Stimulated activated CD4-positive, alpha-beta T cell treated with anti-CD3 and anti-CD28 coated beads, Interleukin-4, amount 100 ng/mL, for 1 hour (primary cell): ENCODE data around the gene UBL5.
"Not testable (repeated sequence)": the region's sequence is repeated elsewhere in the genome, so short reads cannot be mapped to it uniquely, and the experiment has no call there.

Source experiments
- DNase-seq: peaks from one replicate; pipeline ENCODE4 v3.0.0-alpha.2; 2020

UBL5 gene

DNA sequence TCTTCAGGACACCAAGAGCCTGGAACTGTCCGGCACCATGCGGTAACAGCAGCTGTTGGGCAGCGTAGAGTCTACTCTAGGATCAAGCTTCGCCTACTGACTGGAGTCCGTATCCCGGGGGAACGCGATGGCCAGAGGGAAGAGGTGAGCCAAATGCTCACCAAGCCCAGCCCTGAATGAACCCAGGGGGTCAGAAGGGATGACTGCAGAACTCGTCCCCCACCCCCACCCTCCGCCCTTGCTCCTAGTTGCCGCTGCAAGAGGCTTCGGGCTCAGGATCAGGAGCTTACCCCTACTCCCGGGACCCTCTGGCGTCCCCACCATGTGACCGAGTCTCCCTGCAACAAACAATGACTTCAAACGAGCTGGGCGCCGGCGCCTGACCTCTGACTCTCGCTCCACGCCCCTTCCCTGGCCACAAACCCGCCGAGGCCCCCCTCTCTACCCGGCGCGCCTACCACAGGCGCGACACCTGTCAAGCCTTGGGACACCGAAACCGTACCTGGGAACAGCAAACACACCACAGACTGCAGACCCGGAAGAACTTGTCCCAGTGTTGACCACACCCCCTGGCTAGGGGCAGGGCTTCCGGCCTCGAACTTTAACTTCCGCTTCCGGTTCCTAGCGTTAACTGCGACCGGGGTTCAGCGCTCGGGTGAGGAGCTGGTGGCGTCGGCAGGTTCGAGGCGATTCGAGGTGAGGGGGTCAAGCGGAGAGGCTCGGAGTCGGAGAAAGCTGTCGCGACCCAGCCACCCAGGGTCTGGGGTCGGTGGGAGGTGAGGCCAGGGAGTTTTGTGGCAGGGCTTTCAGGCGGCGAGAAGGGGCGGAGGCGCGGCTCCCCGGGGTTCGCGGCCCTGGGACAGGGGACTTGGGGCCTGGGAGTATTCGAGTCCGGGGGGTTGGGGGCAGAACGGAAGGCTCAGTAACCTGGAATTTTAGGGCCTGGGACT is at the start of gene UBL5:
Gene UBL5 (plus strand): TSS at position 630 of the 950 bp plus-strand sequence. CDS start 420 bp downstream, outside the sequence.
- peak; percentile 86 for DNase-seq

DNA sequence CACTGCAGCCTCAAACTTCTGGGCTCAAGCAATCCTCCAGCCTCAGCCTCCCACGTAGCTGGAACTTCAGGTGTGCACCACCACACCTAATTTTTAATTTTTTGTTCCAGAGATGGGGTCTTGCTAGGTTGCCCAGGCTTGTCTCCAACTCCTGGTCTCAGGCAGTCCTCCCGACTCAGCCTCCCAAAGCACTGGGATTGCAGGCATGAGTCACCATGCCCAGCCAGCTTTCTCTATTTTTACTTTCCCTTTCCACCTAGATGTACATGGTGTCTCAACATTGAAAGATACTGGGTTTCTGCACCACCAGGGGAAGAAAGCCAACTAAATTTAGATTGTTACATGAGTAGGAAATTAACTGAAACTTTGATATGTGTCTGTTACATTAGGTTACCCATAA is 45.4 kb upstream of the UBL5 start:
- no peak for DNase-seq

DNA sequence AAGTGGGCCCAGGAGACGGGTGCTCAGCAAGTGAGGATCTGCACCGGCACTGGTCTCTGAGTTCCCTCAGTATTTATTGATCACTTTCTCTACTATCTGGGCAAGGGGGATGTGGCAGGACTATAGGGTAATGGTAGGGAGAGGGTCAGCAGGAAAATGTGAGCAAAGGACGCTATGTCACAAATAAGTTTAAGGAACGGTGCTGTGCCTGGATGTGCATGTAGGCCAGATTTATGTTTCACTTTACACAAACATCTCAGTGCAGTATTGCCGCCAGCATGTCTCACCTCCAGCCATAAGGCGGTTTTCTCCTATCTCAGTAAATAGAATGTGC is 43.6 kb upstream of the UBL5 start:
- not testable (repeated sequence) for DNase-seq

DNA sequence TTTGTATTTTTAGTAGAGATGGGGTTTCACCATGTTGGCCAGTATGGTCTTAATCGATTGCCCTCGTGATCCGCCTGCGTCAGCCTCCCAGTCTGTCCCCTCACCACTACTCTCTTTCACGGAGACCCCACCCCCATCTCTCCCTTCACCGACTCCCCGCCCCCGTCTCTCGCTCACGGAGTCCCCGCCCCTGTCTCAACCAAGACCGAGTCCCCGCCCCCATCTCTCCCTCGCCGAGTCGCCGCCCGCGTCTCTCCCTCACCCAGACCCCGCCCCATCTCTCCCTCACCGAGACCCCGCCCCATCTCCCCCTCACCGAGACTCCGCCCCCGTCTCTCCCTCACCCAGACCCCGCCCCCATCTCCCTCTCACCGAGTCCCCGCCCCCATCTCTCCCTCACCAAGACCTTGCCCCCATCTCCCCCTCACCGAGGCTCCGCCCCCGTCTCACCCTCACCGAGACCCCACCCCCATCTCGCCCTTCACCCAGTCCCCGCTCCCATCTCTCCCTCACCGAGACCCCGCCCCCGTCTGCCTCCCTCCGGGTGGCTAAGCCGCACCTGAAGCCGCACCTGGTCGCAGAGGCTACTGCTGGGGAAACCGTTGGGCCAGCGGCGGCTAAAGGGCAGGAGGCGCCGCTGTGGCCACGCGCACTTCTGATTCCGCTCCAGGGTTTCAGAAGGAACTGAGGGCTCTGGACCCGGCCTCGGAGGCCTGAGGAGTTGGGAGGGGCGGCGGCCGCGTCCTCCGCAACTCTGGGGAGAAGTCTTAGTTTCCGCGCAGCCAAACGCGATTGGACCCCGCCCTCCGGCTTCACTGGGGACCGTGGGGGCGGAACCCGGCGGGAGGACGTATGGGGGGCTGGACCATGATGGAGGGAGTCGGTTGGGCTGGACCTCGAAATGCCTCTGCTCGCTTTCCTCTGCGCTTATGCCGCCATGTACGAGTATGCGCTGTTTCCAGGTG is 42.1 kb upstream of the UBL5 start:
- peak; percentile 96 for DNase-seq

DNA sequence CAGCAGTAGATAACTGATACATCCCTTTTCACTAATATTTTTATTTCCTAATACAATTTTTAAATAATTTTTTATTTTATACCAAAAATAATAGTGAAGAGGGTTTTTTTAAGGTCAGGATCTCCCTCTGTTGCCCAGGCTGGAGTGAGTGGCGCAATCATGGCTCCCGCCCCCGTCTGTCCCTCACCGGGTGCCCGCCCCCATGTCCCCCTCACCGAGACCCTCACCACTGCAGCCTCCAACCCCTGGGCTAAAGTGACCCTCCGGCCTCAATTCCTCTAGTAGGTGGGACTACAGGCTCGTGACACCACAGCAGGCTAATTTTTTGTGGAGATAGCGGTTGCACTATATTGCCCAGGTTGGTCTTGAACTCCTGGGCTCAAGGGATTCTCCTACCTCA is 41.4 kb upstream of the UBL5 start:
- DNase-seq = no peak

DNA sequence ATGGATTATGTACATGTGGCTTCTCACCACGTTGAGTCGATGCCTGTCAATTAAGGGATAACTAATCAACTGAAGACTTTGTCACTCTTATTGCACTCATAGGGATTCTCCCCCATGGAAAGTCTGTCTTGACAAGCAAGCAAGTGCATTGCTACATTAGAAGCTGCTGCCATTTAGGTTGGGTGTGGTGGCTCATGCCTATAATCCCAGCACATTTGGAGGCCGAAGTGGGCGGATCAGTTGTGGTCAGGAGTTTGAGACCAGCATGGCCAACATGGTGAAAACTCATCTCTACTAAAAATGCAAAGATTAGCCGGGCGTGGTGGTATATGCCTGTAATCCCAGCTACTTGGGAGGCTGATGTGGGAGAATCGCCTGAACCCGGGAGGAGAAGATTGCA is 40.9 kb upstream of the UBL5 start:
- DNase-seq = no peak

DNA sequence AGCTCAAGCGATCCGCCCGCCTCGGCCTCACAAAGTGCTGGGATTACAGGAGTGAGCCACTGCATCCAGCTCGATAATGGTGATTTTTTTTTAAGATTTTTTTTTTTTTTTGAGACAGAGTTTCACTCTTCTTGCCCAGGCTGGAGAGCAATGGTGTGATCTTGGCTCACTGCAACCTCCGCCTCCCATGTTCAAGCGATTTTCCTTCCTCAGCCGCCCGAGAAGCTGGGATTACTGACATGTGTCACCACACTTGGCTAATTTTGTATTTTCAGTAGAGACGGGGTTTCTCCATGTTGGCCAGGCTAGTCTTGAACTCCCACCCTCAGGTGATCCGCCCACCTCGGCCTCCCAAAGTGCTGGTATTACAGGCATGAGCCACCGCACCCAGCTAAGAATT is 39.1 kb upstream of the UBL5 start:
- DNase-seq = not testable (repeated sequence)

DNA sequence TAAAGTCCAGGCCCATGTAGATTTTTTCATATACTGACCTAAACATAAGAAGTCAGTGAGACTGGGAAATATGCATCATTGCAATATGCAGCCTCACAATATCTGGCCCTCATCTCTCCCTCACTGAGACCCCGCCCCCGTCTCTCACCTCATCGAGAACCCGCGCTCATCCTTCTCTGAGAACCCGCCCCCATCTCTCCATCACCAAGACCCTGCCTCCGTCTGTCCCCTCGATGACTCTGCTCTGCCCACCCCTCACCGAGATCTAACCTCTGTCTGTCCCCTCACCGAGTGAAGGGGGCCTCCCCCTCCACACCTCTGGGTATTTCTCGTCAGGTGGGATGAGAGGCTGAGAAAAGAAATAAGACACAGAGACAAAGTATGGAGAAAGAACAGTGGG is 38.7 kb upstream of the UBL5 start:
- no peak for DNase-seq

DNA sequence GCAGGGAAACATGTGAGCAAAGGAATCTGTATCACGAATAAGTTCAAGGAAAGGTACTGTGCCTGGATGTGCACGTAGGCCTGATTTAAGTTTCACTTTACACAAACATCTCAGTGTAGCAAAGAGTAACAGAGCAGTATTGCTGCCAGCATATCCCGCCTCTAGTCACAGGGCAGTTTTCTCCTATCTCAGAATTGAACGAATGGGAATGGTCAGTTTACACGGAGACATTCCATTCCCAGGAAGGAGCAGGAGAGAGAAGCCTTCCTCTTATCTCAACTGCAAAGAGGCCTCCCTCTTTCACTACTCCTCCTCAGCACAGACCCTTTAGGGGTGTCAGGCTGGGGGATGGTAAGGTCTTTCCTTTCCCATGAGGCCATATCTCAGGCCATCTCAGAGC is 38.1 kb upstream of the UBL5 start:
- not testable (repeated sequence) for DNase-seq

DNA sequence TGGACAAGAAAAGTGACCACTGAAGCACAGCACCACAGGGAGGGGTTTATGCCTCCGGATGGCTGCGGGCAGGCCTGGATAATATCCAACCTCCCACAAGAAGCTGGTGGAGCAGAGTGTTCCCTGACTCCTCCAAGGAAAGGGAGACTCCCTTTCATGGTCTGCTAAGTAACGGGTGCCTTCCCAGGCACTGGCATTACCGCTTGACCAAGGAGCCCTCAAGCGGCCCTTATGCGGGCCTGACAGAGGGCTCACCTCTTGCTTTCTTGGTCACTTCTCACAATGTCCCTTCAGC is 36.7 kb upstream of the UBL5 start:
- DNase-seq = not testable (repeated sequence)

DNA sequence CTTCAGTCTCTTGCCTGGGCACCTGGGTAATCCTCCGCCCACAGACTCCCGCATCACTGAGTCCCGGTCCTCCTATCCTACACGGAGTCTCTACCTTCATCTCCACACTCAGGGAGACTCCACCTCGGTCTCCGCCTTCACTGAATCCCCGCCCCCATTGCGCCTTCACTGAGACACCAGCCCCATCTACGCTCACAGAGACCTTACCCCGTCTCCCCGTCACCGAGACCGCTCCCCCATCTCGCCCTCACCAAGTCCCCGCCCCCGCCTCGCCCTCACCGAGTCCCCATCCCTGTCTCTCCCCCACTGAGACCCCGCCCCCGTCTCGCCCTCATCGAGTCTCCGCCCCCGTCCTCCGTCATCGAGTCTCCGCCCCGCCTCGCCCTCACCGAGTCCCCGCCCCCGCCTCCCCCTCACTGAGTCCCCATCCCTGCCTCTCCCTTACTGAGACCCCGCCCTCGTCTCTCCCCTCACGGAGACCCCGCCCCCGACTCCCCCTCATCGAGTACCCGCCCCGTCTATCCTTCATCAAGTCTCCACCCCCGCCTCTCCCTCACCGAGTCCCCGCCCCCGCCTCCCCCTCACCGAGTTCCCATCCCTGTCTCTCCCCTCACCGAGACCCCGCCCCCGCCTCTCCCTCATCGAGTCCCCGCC is 36.0 kb upstream of the UBL5 start:
- peak; percentile 92 for DNase-seq

DNA sequence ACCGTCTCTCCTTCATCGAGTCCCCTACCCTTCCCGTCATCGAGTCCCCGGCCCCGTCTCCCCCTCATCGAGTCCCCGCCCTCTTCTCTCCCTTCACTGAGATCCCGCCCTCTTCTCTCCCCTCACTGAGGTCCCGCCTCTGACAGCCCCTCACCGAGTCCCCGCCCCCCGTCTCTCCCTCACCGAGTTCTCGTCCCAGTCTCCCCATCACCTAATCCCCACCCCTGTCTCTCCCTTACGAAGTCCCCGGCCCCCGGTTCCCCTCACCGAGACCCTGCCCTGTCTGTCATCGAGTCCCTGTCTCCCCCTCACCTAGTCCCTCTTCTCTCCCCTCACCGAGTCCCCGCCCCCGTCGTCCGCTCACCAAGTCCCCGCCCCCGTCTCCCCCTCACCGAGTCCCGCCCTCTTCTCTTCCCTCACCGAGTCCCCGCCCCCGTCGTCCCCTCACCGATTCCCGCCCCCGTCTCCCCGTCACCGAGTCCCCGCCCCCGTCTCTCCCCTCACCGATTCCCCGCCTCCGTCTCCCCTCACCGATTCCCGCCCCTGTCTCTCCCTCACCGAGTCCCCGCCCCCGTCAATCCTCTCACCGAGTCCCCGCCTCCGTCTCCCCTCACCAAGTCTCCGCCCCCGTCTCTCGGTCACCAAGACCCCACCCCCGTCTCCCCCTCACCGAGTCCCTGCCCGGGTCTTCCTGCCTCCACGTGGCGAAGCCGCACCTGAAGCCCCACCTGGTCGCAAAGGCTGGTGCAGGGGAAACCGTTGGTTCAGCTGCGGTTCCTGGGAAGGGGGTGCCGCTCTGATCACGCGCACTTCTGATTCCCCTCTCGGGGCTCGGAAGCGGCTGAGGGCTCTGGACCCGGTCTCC is 35.3 kb upstream of the UBL5 start:
- DNase-seq = peak; percentile 93

DNA sequence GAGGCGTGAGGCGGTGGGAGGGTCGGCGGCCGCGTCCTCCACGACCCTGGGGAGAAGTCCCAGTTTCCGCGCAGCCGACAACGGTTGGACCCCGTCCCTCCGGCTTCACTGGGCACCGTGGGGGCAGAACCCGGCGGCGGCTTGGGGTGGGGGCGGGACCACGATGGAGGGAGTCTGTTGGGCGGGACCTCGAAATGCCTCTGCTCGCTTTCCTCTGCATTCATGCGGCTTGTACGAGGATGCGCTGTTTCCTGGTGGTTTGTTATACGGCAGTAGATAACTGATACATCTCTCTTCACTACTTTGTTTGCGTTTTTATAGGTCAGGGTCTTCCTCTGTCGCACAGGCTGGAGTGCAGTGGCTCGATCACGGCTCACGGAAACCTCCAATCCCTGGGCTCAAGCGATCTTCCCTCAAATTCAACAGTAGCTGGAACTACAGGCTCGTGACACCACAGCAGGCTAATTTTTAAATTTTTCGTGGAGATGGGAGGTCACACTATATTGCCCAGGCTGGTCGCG is 34.6 kb upstream of the UBL5 start:
- peak; percentile 63 for DNase-seq

DNA sequence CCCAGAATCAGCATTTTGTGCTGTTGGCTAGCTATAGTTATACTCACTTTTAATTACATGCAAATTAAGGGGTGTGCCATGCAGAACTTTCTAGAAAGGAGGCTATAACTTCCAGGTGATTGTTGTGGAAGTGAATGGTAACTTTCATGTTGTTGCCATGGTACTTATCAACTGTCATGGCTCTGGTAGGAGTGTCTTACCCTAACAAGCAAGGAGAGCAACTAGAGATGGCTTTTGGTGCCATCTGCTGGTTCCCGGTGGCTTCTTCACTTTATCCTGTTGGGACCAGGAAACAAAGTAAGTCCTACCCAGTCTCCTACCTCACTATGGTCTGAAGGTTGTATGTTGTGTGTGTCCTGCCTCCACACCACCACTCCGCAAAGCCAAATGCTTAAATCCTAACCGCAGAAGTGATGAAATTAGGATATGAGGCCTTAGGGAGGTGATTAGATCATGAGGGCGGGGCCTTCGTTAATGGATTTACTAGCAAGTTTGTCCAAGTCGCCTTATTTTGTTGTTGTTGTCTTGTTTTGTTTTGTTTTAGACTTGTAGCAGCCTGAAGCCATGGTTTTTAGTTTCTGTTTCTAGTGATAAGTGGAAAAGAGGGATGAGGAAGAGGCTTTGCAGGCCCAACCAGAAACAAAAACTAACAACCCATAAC is 31.5 kb upstream of the UBL5 start:
- DNase-seq = peak; percentile 79

DNA sequence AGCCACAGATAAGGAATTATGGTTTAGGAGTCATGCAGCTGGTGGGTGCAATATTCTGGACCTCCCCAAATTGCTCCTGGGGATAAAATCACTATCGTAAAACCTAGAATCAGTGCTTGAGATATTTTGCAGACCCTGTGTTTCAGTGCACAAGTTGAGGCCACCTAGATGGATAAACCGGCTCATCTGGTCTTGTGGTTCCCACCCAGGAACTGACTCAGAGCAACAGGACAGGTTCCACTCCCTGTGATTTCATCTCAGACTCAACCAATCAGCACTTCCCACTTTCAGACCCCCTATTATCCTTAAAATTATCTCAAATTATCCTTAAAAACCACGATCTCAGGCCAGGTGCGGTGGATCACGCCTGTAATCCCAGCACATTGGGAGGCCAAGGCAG is 29.8 kb upstream of the UBL5 start:
- no peak for DNase-seq

DNA sequence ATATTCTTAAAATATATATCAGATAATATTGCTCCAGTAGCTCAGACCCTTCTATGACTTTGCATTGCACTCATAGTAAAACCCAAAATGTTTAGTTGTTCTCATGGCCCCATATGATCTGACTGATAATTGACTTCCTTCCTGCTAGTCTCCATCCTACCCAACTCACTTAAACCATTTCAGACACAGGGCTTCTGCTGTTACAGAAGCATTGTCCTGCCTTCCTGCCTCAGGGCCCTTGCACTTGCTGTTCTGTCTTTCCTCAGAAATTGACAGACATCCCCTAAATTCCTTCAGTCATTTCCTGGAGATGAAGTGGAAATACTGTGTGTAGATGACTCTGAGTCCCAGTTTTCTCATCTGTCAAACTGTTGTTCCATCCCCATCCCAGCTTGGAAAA is 28.6 kb upstream of the UBL5 start:
- no peak for DNase-seq

DNA sequence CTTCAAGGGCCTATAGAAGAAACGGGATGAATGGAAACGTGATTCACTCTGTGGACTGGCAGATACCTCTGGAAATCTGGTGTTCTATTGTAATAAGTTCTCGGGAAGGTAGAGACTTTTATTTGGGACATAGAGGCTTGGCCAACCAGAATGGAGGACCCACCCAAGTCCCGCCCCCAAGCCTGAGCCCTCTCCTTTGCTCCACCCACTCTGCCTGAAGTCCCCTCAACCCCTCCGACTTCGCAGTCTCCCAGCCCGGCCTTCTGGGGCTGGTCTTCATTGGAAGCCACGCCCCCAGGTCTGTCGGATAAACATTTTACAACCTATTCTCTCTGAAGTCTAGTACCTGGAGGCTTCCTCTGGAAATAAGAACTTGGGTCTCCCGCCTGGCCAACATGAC is 25.7 kb upstream of the UBL5 start:
- no peak for DNase-seq

DNA sequence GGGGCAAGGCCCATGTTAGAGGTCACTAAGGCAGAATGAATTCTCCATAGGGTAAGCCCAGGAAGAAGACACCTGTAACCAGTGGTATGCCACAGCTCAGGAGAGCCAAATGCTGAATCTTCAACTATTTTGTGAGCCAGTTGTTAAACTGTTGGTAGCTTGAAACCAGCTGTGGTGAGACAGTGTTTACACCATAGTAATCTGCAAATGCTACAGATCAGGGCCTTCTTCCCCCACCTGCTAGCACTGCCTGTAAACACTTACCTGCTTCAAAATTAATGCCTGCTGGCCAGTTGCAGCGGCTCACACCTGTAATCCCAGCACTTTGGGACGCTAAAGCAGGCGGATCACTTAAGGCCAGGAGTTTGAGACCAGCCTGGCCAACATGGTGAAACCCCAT is 20.9 kb upstream of the UBL5 start:
- no peak for DNase-seq

DNA sequence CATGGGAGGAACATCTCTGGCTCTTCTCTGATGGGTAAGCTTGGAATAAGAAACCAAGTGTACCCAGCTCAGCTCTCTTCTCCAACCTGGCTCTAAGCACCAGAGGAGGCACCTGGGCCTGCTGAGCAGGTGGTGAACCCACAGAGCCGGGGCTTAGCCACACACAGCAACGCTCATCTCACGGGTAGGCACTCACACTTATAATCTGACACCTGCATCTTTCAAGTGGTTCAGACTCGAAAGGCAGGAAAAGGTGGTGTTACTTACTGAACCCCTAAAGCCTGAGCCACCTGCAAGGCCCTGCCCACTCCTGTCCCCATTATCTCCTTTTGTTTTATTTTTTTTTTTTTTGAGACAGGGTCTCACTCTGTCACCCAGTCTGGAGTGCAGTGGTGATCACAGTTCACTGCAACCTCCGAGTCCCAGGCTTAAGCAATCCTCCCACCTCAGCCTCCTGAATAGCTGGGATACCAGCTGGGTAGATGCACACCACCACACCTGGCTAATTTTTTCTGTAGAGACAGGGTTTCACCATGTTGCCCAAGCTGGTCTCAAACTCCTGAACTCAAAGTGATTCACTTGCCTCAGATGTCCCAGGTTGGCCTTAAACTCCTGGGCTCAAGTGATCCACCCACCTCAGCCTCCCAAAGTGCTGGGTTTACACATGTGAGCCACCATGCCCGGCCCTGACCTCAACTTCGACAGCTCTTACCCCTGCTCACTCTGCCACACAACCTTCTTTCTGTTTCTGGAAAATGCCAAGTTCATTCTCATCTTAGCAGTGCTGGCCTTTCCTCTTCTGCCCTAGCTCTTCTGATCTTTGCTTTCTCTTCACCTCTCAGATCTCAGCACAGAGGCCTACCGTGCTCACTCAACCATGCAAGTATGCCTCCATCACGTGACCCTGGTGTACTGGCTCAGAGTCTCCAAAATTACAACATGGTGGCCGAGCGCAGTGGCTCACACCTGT is 18.6 kb upstream of the UBL5 start:
- DNase-seq = no peak

DNA sequence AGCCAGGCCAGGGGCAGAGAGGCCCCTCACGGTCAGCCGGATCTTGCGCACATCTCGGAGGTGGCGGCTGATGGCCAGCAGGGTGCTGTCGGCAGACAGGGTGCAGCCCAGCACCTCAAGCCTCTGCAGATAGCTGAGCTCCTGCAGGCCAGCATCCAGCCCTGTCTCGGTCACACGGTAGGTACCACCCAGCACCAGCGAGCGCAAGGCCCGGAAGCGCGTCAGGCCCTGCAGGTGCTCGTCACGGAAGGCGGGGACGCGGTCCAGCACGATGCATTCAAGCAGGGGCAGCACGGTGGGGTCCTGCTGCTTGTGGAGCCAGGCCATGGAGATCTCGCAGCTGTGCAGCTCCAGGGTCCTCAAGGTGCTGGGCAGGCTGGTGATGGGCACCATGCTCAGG is 16.6 kb upstream of the UBL5 start:
- DNase-seq = no peak
